IMR-90 (cell line): ENCODE measurements around the gene CCNI. TPM values are rescaled to one million over a fixed set of nuclear protein-coding genes. Genes with fewer than 3 reads are reported as not detected.

Experiments
- ATAC-seq: fragments of 200-7000 bp; cut with Tn5 transposase; 2 replicates; pipeline ENCODE4 v1.9.1; 2020; ENCODE audit warnings: low read depth, mild to moderate bottlenecking, moderate library complexity
- BruUV-seq: library from RNA; stranded (reverse); fragments of 400-500 nt; replicated peaks from 2 replicates; lab custom pipeline; 2021; lab: Mats Ljungman, UMichigan
- CTCF ChIA-PET: fragments of 300-600 bp; formaldehyde crosslinking; extraction: SDS; loops from one replicate; lab custom pipeline; 2021; ENCODE audit warnings: antibody characterized with exemption; lab: Yijun Ruan, JAX
- POLR2A ChIA-PET: fragments of 300-600 bp; sonication (Branson Sonifier 250); formaldehyde crosslinking; loops from one replicate; lab custom pipeline; 2022; ENCODE audit warnings: antibody characterized with exemption; ENCODE audit not compliant: unreplicated experiment; lab: Charles Lee
- DNase-seq: peaks from one replicate; pipeline ENCODE4 v3.0.0; 2013
- H2AFZ ChIP-seq: replicated peaks from 2 replicates; pipeline ENCODE3; 2013; ENCODE audit warnings: low read length, mild to moderate bottlenecking; ENCODE audit not compliant: poor library complexity
- H2AK5ac ChIP-seq: 2 replicates; pipeline ENCODE4 v1.6.1; 2013; ENCODE audit warnings: low read depth, low read length, inconsistent platforms
- H2AK9ac ChIP-seq: replicated peaks from 2 replicates; pipeline ENCODE3; 2013; ENCODE audit warnings: mild to moderate bottlenecking, low read depth, low read length, moderate library complexity; ENCODE audit not compliant: poor library complexity
- H2BK120ac ChIP-seq: 2 replicates; pipeline ENCODE4 v1.6.1; 2013; ENCODE audit warnings: low read depth, low read length, inconsistent platforms
- H2BK15ac ChIP-seq: 3 replicates; pipeline ENCODE4 v1.6.1; 2013; ENCODE audit warnings: low read depth, low read length, inconsistent platforms
- H2BK20ac ChIP-seq: 2 replicates; pipeline ENCODE4 v1.6.1; 2013; ENCODE audit warnings: low read depth, mild to moderate bottlenecking, inconsistent platforms, low read length, moderate library complexity
- H2BK5ac ChIP-seq: 2 replicates; pipeline ENCODE4 v1.6.1; 2013; ENCODE audit warnings: mild to moderate bottlenecking, low read depth, low read length, inconsistent platforms; ENCODE audit not compliant: poor library complexity, severe bottlenecking
- H3K14ac ChIP-seq: replicated peaks from 2 replicates; pipeline ENCODE4 v1.6.1; 2013; ENCODE audit warnings: low read depth, low read length, inconsistent platforms
- H3K18ac ChIP-seq: 2 replicates; pipeline ENCODE4 v1.6.1; 2013; ENCODE audit warnings: low read depth, low read length, control low read depth
- H3K23ac ChIP-seq: 2 replicates; pipeline ENCODE4 v1.6.1; 2013; ENCODE audit warnings: low read depth, low read length, inconsistent platforms
- H3K27ac ChIP-seq: 2 replicates; pipeline ENCODE4 v1.5.1; 2013; ENCODE audit warnings: mild to moderate bottlenecking, control low read depth, low read length; ENCODE audit not compliant: insufficient read depth
- H3K27me3 ChIP-seq: 2 replicates; pipeline ENCODE4 v1.6.1; 2013; ENCODE audit warnings: low read length; ENCODE audit not compliant: control insufficient read depth, insufficient read depth
- H3K36me3 ChIP-seq: 2 replicates; pipeline ENCODE4 v1.6.1; 2013; ENCODE audit warnings: low read length, mixed read lengths; ENCODE audit not compliant: control insufficient read depth, insufficient read depth
- H3K4ac ChIP-seq: 2 replicates; pipeline ENCODE4 v1.6.1; 2013; ENCODE audit warnings: low read depth, low read length, inconsistent platforms
- H3K4me1 ChIP-seq: 2 replicates; pipeline ENCODE4 v1.6.1; 2013; ENCODE audit warnings: low read length, mixed read lengths; ENCODE audit not compliant: control insufficient read depth, insufficient read depth
- H3K4me2 ChIP-seq: 2 replicates; pipeline ENCODE4 v1.6.1; 2013; ENCODE audit warnings: low read depth, mild to moderate bottlenecking, control low read depth, low read length, moderate library complexity
- H3K4me3 ChIP-seq: 2 replicates; pipeline ENCODE4 v1.5.1; 2013; ENCODE audit warnings: low read depth, mild to moderate bottlenecking, control low read depth, low read length, moderate library complexity; ENCODE audit not compliant: insufficient read depth
- H3K56ac ChIP-seq: 2 replicates; pipeline ENCODE4 v1.6.1; 2013; ENCODE audit warnings: low read length, inconsistent platforms; ENCODE audit not compliant: insufficient read depth; ENCODE audit errors: extremely low read depth
- H3K79me1 ChIP-seq, 2 experiments: 2 replicates each; pipeline ENCODE4 v1.6.1; 2013; ENCODE audit warnings: low read length in 2 of 2, inconsistent platforms in 1 of 2, low read depth in 1 of 2
- H3K9ac ChIP-seq: 2 replicates; pipeline ENCODE4 v1.6.1; 2013; ENCODE audit warnings: low read depth, low read length, control low read depth
- H3K9me1 ChIP-seq: 2 replicates; pipeline ENCODE4 v1.6.1; 2013; ENCODE audit warnings: low read length, inconsistent platforms; ENCODE audit not compliant: insufficient read depth
- H3K9me3 ChIP-seq: 2 replicates; pipeline ENCODE4 v1.6.1; 2013; ENCODE audit warnings: low read length; ENCODE audit not compliant: control insufficient read depth, insufficient read depth
- H4K20me1 ChIP-seq: 2 replicates; pipeline ENCODE4 v1.6.1; 2013; ENCODE audit warnings: low read length, inconsistent platforms; ENCODE audit not compliant: insufficient read depth
- H4K5ac ChIP-seq: 2 replicates; pipeline ENCODE4 v1.6.1; 2013; ENCODE audit warnings: mild to moderate bottlenecking, low read depth, low read length, control low read depth
- H4K8ac ChIP-seq, 2 experiments: 2 replicates each; pipeline ENCODE4 v1.6.1; 2013; ENCODE audit warnings: low read depth in 2 of 2, low read length in 2 of 2, control low read depth in 1 of 2, inconsistent platforms in 1 of 2
- H4K91ac ChIP-seq: 2 replicates; pipeline ENCODE4 v1.6.1; 2013; ENCODE audit warnings: low read depth, low read length, inconsistent platforms; ENCODE audit not compliant: insufficient read depth
- CHD1 ChIP-seq: IDR thresholded peaks from 2 replicates; pipeline ENCODE4 v1.6.1; 2012; ENCODE audit warnings: low read depth, low read length, improper control_type of control experiment
- CTCF ChIP-seq: conservative IDR thresholded peaks from 2 replicates; pipeline ENCODE4 v1.5.1; 2012; ENCODE audit warnings: mild to moderate bottlenecking, low read depth, low read length, improper control_type of control experiment
- ELK1 ChIP-seq: fragments of 150-350 bp; IDR thresholded peaks from 2 replicates; pipeline ENCODE4 v1.6.1; 2016; ENCODE audit warnings: low read depth, mild to moderate bottlenecking, low read length, moderate library complexity, borderline replicate concordance
- MAZ ChIP-seq: IDR thresholded peaks from 2 replicates; pipeline ENCODE4 v1.6.1; 2012; ENCODE audit warnings: low read depth, mild to moderate bottlenecking, low read length, improper control_type of control experiment, moderate library complexity, borderline replicate concordance
- MXI1 ChIP-seq: IDR thresholded peaks from 2 replicates; pipeline ENCODE4 v1.6.1; 2012; ENCODE audit warnings: low read depth, mild to moderate bottlenecking, low read length, moderate library complexity, borderline replicate concordance
- NFE2L2 ChIP-seq: fragments of 150-350 bp; IDR thresholded peaks from 2 replicates; pipeline ENCODE4 v1.6.1; 2016; ENCODE audit warnings: low read depth, mild to moderate bottlenecking, low read length
- RFX5 ChIP-seq: IDR thresholded peaks from 2 replicates; pipeline ENCODE4 v1.8.0; 2012; ENCODE audit warnings: low read depth, mild to moderate bottlenecking, low read length, moderate library complexity
- SMC3 ChIP-seq: fragments of 150-350 bp; IDR thresholded peaks from 2 replicates; pipeline ENCODE4 v1.6.1; 2016; ENCODE audit warnings: low read depth, mild to moderate bottlenecking, antibody characterized with exemption, low read length, moderate library complexity
- USF2 ChIP-seq: fragments of 150-350 bp; IDR thresholded peaks from 2 replicates; pipeline ENCODE4 v1.6.1; 2017; ENCODE audit warnings: mild to moderate bottlenecking, antibody characterized with exemption, low read length, low read depth
- dilution Hi-C: fragments of 300-500 bp; cut with HindIII; formaldehyde crosslinking; loops from one replicate; pipeline ENCODE4 v1.14.3; 2018; ENCODE audit warnings: low sequenced_read_pairs; ENCODE audit not compliant: unreplicated experiment
- in situ Hi-C: fragments of 300-500 bp; cut with MboI; formaldehyde crosslinking; loops from 3 replicates; pipeline ENCODE4 v1.14.3; 2019; ENCODE audit warnings: low sequenced_read_pairs, inconsistent platforms, mixed read lengths
- intact Hi-C: fragments of 100-400 bp; cut with micrococcal nuclease; formaldehyde crosslinking; loops from 2 replicates; pipeline ENCODE4 v1.10.0; 2022
- polyA plus RNA-seq, 3 experiments: library from polyadenylated mRNA; depleted of rRNA; stranded (reverse); fragments of >200 nt; gene quantifications; 2 replicates each; pipeline ENCODE4 v1.2.3, GENCODE V29; 2012; ENCODE audit warnings: low replicate concordance in 1 of 3
- total RNA-seq: library from RNA; depleted of rRNA; stranded (reverse); fragments of >200 nt; gene quantifications from 2 replicates; pipeline ENCODE4 v1.2.3, GENCODE V29; 2012

Gene CCNI
- total and polyA plus RNA-seq, 2 of the 4 experiments (the other 2 are of a cell fraction), result 70.1 to 100 TPM

- Histone ChIP-seq H3K56ac (no peak overlapping the region), H2BK120ac (no peak overlapping the region), H2BK15ac (no peak overlapping the region), H2BK5ac (no peak overlapping the region), H3K4me3 (no peak overlapping the region), H3K4ac (no peak overlapping the region), H4K91ac (no peak overlapping the region), H2BK20ac (no peak overlapping the region), H3K9ac (no peak overlapping the region), H3K27ac (no peak overlapping the region), H3K23ac (no peak overlapping the region), H3K27me3 (peaks cover 31% of the 10 kb centered on the region), H2AK5ac (no peak overlapping the region), H3K4me1 (no peaks in the 10 kb centered on the region), H3K18ac (no peak overlapping the region), H4K20me1 (no peaks in the 10 kb centered on the region), H4K5ac (no peak overlapping the region), H2AFZ (no peak overlapping the region), H3K36me3 (no peaks in the 10 kb centered on the region), H3K79me1 (no peaks in the 10 kb centered on the region), H3K14ac (no peak overlapping the region), H3K4me2 (no peak overlapping the region), H2AK9ac (no peak overlapping the region), H3K9me1 (no peaks in the 10 kb centered on the region), H4K8ac (no peak overlapping the region), H3K9me3 (no peaks in the 10 kb centered on the region)
- TF ChIP-seq CTCF, result no peak
- no peak for TF ChIP-seq CHD1
- TF ChIP-seq ELK1, result no peak
- no peak for TF ChIP-seq MXI1
- no peak for TF ChIP-seq RFX5
- TF ChIP-seq SMC3, result no peak
- TF ChIP-seq NFE2L2, result no peak
- no peak for TF ChIP-seq MAZ
- no peak for TF ChIP-seq USF2
- intact Hi-C loops (no loop called here), dilution Hi-C loops (no loop called here), in situ Hi-C loops (no loop called here)
- ChIA-PET CTCF (no interaction called here), POLR2A (no interaction called here)
- DNase-seq (no peak), ATAC-seq (no peak)
- no TSS peak for BruUV-seq
Measured at GRCh38 chr4:77117721-77118120, 41.9 kb upstream of the CCNI start.
